Lung microvascular endothelial cell (primary cell): ENCODE measurements around the gene UTP3. TPM values are rescaled to one million over a fixed set of nuclear protein-coding genes. Genes with fewer than 3 reads are reported as not detected.
"Not testable (repeated sequence)": the region's sequence is repeated elsewhere in the genome, so short reads cannot be mapped to it uniquely, and the experiment has no call there.

Experiments used
- DNase-seq, 2 donors: peaks; one replicate each; pipeline versions ENCODE4 v3.0.0 to v3.0.0-alpha.2; 2010; ENCODE audit warnings: low read depth in 2 of 2
- total RNA-seq: library from RNA; depleted of rRNA; stranded (reverse); fragments of >200 nt; gene quantifications from 2 replicates; pipeline ENCODE4 v1.2.1, GENCODE V29; 2014

The UTP3 gene, protein sequence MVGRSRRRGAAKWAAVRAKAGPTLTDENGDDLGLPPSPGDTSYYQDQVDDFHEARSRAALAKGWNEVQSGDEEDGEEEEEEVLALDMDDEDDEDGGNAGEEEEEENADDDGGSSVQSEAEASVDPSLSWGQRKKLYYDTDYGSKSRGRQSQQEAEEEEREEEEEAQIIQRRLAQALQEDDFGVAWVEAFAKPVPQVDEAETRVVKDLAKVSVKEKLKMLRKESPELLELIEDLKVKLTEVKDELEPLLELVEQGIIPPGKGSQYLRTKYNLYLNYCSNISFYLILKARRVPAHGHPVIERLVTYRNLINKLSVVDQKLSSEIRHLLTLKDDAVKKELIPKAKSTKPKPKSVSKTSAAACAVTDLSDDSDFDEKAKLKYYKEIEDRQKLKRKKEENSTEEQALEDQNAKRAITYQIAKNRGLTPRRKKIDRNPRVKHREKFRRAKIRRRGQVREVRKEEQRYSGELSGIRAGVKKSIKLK
- total RNA-seq: 10.7 and 15.5 TPM in 2 replicates

DNA sequence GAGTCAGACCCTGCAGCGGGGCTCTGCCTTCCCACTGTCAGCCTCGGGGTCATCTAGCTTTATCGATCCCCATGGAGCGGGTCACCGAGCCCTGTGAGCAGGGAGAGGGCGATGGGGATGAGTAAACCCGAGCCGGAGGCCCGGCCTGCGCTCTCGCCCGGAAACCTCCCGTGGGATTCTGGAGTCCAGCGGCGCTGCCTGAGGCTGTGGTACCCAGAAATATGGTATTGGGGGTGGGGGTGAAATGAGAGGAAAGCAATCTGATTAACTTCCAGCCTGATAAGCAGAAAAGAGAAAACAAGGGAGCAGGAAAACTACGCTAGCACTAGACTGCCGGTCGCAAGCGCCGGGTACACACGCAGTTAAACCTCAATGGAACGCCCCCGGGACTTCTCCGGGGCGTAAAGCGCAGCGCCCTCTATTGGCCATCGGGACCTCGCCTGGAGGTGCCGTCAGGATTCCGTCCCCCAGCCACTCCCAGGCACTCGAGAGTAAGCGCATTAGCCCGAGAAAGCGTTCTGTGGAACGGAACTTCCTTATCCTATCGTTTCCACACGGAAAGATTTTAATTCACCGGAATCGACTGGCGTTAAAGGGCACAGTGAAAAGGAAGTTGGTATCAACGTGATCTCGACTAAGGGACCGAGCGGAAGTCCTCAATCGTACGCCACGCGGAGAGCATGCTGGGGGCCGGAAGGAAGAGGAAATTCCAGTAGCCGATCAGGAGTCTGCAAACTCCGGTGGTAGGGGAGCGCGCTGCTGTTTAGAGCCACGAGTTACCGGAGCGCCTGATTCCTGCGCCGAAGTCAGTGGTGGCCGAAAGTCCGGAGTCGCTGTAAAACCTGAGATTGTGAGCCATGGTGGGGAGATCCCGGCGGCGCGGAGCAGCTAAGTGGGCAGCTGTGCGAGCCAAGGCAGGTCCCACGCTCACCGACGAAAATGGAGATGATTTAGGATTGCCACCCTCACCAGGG is at the start of gene UTP3:
Gene UTP3 (plus strand): TSS at position 712 of the 974 bp plus-strand sequence. CDS start 146 bp downstream, at position 858.
- DNase-seq: peak; percentile 97 to 98

- no peak for DNase-seq
These were observed 48.1 kb upstream of the UTP3 start for GRCh38 chr4:70640192-70640591.

DNA sequence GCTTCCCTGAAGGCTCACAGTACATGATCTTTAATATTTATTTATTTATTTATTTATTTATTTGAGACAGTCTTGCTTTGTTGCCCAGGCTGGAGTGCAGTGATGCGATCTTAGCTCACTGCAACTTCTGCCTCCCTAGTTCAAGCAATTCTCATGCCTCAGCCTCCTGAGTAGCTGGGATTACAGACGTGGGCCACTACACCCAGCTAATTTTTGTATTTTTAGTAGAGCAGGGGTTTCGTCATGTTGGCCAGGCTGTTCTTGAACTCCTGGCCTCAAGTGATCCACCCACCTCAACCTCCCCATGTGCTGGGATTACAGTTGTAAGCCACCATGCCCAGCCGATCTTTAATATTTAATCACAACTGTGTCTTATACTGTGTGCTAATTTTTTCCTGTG is 37.6 kb upstream of the UTP3 start:
- not testable (repeated sequence) for DNase-seq

- peak; percentile 34 to 55 for DNase-seq
These were observed 36.3 kb upstream of the UTP3 start for GRCh38 chr4:70651864-70652506.

- no peak for DNase-seq
These were observed 33.7 kb upstream of the UTP3 start for GRCh38 chr4:70654605-70655011.

DNA sequence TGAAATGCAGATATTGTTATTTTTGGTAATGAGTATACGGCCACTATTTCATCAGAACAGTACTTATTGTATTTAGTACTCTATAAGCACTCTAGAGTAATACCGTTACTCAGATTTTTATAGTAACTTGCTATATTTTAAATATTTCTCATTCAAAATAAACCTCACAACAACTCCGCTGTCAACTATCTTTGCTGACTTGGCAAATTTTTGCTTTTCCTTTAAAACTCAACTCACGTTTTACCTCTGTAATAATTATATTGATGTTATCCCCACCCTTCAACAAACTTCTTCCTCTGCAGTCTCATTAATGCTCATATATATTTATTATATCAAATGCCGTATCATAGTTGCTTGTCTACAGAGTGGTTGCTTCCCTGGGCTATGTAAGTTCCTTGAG is 31.0 kb upstream of the UTP3 start:
- DNase-seq: no peak

DNA sequence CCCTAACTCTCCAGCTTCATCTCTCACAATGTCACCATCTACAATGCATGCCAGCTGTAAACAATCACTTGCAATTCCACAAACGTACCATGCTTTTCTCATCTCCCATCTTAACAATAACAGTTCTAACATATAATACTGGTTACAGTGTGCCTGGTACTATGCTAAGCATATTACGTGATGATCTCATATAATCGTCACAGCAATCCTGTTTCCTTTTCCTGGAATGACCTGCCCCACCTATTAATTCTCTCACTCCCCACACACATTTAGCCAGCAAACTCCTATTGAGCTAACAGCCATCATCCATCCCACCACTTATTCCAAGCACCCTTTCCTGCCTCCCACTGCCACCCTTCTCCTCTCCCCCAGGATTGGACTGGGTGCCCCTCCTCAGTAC is 29.9 kb upstream of the UTP3 start:
- no peak for DNase-seq

GRCh38 chr4:70660106-70660505 is 28.2 kb upstream of the UTP3 start:
- no peak for DNase-seq

DNA sequence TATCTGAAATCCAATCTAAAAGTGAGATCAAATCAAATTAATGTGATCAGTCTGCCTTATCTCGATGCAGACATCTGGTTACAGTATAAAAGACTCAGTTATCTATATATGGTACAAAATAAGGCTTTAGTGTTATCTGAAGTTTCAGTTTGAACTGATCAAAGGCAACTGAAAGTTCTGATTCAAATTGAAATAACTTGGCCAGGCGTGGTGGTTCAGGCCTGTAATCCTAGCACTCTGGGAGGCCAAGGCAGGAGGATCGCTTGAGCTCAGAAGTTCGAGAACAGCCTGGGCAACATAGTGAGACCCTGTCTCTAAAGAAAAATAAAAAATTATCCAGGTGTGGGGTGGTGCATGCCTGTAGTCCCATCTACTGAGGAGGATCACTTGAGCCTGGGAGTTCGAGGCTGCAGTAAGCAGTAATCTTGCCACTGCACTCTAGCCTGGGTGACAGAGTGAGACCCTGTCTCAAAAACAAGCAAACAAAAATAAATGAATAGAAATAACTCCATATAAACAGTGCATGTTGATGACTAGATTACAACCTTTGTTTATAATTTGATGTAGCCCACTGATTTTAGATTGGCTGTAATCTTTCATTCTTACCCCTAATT is 26.9 kb upstream of the UTP3 start:
- not testable (repeated sequence) for DNase-seq

DNA sequence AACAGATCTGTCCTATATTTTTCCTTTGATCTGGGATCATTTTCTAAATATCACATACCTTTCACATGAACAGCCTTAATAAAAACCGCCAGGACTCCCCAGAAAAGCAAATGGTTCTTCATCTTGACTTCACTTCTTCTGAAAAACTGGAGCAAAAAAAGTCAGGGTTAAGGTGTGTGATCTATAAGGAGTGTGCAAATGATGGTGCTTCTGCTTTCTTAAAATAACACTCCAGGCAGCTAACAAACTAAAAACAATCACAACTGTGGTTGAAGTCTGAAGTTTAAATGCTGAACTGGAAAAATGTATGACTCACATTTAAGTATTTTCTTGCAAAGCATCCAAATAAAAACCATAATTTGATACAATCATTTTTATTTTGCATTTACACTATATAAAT is 22.0 kb upstream of the UTP3 start, which contains the start of gene JCHAIN:
Gene JCHAIN (minus strand): TSS at position 140 of the 400 bp plus-strand sequence. CDS start 18 bp downstream, at position 122.
- no peak for DNase-seq

DNA sequence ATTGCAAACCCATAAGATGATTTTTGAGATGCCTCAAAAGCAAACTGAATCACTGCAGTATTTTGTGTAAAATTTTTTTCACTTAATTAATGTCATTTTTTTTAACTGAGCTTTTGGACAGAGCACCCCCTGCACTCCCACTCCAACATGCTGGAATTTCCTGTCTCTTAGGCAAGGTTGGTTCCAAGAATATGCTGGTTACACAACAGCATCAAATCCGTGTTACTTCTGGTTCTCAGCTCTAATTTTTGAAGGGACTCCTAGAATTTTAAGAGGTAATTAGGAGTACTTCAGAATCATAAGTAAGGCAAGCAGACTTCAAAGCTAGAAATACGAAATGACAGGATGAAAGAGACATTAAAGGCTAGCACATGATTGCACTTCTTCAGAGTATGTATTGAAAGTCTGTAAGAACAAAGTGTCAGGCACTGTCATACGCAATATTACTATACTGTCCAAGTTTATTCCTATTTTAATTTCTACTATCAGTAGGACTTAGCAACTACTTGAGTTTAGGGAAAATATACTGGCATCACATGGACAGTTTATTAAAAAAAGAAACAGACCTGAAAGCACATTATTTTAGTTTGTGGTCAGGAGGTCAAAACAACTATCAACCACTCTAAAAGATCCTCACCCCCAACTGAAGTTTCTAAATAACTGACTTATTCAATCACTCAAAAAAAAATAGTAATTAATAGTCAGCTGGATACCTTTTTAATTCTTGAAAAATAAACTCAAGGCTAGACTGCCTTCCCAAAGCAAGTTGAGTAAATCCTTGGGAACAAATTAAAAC is 20.4 kb upstream of the UTP3 start:
- DNase-seq: no peak

GRCh38 chr4:70670332-70671014 is 17.9 kb upstream of the UTP3 start:
- no peak for DNase-seq

- DNase-seq: no peak
These were observed 17.2 kb upstream of the UTP3 start for GRCh38 chr4:70671091-70671490.

GRCh38 chr4:70674191-70674590 is 14.1 kb upstream of the UTP3 start:
- DNase-seq: no peak

- DNase-seq: no peak
These were observed 13.6 kb upstream of the UTP3 start for GRCh38 chr4:70674731-70675130.

GRCh38 chr4:70676554-70677090 is 11.7 kb upstream of the UTP3 start:
- DNase-seq: no peak

DNA sequence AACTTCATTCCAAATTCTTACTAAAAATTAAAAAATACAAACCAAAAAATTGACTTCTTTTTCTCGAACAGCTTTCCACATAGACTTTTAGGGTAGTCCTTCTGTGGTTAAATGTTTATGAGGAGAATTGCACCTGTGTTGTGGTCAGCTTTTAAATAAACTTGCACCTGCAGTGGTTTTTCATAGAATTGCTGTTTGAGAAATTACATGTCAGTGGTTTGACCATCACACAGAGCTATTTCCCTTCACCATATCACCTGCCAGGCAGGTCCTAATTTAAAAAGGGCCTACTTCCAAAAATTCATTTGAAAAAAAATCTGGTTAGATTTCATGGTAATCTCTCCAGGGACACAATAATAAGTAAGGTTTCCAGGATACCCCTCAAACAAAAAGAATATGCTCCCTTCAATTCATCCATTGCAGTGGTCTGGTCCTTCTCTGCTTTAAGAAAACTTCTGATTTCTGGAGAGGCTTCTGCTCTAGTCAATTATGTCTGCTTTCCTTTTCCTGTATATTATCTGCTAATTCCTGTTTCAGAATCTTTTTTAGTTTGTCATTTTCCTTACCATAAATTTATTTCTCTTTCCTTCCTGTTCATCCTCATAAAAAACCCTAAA is 9.8 kb upstream of the UTP3 start:
- no peak for DNase-seq

DNA sequence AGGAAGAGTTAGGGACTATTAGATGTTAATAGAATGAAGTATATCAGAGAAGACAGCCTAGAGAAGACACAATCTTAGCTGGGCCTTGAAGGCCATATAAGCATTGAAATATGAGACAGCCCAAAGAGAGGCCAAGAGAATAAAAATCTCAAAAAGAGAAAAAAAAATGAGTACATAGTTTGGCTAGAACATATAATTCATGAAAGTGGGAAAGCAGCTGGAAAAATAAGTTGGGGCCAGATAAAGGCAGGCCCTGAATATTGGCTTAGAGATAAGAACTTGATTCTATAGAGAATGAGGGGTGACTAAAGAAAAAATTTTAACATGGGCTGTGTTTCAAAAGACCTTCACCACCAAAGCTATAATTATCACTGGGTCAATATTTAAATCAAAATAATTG is 7.4 kb upstream of the UTP3 start:
- no peak for DNase-seq

DNA sequence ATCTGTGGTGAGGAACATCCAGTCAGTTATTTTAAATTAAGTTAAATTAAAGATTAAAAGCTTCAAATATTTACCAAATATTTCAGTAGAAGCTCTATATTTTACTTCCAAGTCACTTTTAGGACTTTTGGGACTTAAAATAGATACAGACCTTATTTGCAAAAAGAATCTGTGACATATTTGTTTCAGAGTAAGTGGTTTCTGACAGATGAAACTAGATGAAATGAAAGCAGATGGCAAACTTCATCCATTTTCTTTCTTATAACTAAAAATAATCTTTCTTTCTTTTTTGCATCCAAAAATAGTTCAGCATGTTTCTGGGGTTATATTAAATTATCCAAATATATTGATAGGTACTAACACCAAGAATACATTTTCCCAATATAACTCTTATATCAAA is 6.6 kb upstream of the UTP3 start:
- DNase-seq: no peak
